Peyer's patch (tissue), 4 donors: ENCODE results near the gene ELANE.

Experiments
- CTCF ChIP-seq, 6 experiments: fragments of 450-650 bp in 4 of 6; fragments of 200-600 bp in 2 of 6; sonication (generic) in 1 of 6; IDR thresholded peaks; one replicate each; pipeline ENCODE4 v1.5.1; 2017 to 2019; ENCODE audit warnings: antibody characterized with exemption in 6 of 6, mild to moderate bottlenecking in 3 of 6, moderate library complexity in 1 of 6
- POLR2A ChIP-seq, 2 donors: fragments of 450-650 bp; IDR thresholded peaks; one replicate each; pipeline ENCODE4 v1.5.1; 2017; ENCODE audit warnings: antibody characterized with exemption in 2 of 2, mild to moderate bottlenecking in 2 of 2, moderate library complexity in 2 of 2

DNA sequence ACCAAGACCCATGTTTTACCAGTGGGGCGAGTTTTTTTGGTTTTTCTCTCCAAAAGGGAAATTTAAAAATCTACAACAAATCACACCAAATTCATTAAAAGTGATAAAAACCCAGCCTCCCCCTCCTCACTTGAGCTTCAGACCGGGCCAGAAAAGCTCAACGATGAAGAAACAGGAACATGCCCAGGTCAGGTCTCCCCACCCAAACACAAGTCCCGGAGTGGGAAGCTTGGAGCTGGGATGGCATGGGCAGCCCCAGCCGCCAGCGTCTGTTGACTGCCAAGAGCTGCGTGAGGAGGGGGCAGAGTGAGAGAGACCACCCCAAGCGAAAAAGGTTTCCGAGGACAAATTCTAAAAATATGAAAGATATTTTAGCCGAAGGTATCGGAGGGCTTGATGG, 44.9 kb downstream of the ELANE start:
- TF ChIP-seq POLR2A (IDR thresholded peaks at IDR 0.05) (no peak), CTCF (IDR thresholded peaks at IDR 0.05) (no peak)
